ENCODE data around the gene MAPK9.
A peak's percentile ranks its signal among the peaks of the same experiment; 100 is the strongest.
"Not testable (repeated sequence)": the region's sequence is repeated elsewhere in the genome, so short reads cannot be mapped to it uniquely, and the experiment has no call there.

Gene MAPK9

GRCh38 chr5:180234271-180234670 is 57.6 kb downstream of the MAPK9 start:
- no peak for DNase-seq (ENCODE audit: low read depth)

- DNase-seq (ENCODE audit: low read depth), result no peak
These were observed 58.2 kb downstream of the MAPK9 start for GRCh38 chr5:180233729-180234128.

- DNase-seq (ENCODE audit: low read depth), result no peak
These were observed 61.9 kb downstream of the MAPK9 start for GRCh38 chr5:180230017-180230416.

- no peak for DNase-seq (ENCODE audit: low read depth)
These were observed 69.8 kb downstream of the MAPK9 start for GRCh38 chr5:180222056-180222455.

- DNase-seq (ENCODE audit: low read depth), result no peak
These were observed 74.1 kb downstream of the MAPK9 start for GRCh38 chr5:180217797-180218196.

- no peak for DNase-seq (ENCODE audit: low read depth)
These were observed 75.2 kb downstream of the MAPK9 start for GRCh38 chr5:180216646-180217171.

- DNase-seq (ENCODE audit: low read depth), result no peak
These were observed 75.9 kb downstream of the MAPK9 start for GRCh38 chr5:180215783-180216630.

- DNase-seq (ENCODE audit: low read depth), result no peak
These were observed 76.8 kb downstream of the MAPK9 start for GRCh38 chr5:180214870-180215770.

- DNase-seq (ENCODE audit: low read depth), result no peak
These were observed 78.2 kb downstream of the MAPK9 start for GRCh38 chr5:180213657-180214207.

- DNase-seq (ENCODE audit: low read depth), result no peak
These were observed 78.7 kb downstream of the MAPK9 start for GRCh38 chr5:180213256-180213600.

- DNase-seq (ENCODE audit: low read depth), result no peak
These were observed 79.3 kb downstream of the MAPK9 start for GRCh38 chr5:180212363-180213255.

- DNase-seq (ENCODE audit: low read depth), result no peak
These were observed 80.2 kb downstream of the MAPK9 start for GRCh38 chr5:180211761-180212035.

GRCh38 chr5:180210961-180211760 is 80.7 kb downstream of the MAPK9 start:
- DNase-seq (ENCODE audit: low read depth), result no peak

GRCh38 chr5:180210077-180210476 is 81.8 kb downstream of the MAPK9 start:
- DNase-seq (ENCODE audit: low read depth), result not testable (repeated sequence)

GRCh38 chr5:180209137-180209581 is 82.7 kb downstream of the MAPK9 start, which contains the start of gene RASGEF1C:
Gene RASGEF1C, minus strand, starts transcription at chr5:180209211. Its CDS starts 71,159 bp downstream, at chr5:180138052.
- peak; percentile 40 for DNase-seq (ENCODE audit: low read depth)

GRCh38 chr5:180208435-180209081 is 83.3 kb downstream of the MAPK9 start:
- no peak for DNase-seq (ENCODE audit: low read depth)

GRCh38 chr5:180208038-180208434 is 83.8 kb downstream of the MAPK9 start:
- DNase-seq (ENCODE audit: low read depth), result no peak

GRCh38 chr5:180207593-180207992 is 84.3 kb downstream of the MAPK9 start:
- DNase-seq (ENCODE audit: low read depth), result no peak

GRCh38 chr5:180206993-180207392 is 84.9 kb downstream of the MAPK9 start:
- no peak for DNase-seq (ENCODE audit: low read depth)

GRCh38 chr5:180205916-180206315 is 86.0 kb downstream of the MAPK9 start:
- DNase-seq (ENCODE audit: low read depth), result no peak

Measured in amniotic epithelial cell (primary cell).